Measurements from ENCODE around the gene GOLT1A.

GOLT1A gene

DNA sequence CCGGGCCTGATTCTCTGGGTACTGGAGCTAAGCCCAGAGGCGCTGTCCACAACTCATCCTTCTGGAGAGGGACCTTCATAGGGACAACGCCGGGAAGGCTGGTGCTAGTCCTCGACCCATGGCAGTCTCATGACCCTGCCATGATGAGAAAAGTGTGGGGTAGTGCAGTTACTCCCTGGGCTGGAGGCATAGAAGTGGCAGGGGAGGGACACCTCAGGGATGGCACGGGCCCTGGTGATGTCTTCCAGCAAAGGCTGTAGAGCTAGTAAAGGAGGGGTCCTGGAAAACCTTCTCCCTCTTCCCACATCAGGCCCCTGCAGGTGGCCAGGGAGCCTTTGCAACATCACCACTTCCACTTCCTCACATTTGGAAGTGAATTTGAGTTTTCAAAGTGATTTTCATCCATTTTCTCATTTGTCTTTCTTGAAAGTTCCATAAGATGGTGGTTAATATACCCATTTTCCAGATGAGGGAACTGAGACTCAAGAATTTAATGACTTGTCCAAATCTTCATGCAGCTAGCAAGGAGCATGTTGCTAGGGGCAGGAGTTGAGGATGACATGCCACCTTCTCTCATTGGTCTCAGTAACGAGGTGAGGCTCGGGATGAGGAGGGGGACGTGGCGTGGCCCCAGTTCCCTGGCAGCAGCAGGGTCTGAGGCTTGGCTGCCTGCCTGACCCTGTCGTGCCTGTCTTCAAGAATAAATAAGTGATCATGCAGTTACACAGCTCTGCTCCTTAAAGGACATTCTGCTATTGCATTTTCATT, 3.3 kb upstream of the GOLT1A start:
- DNase-seq: no peak

DNA sequence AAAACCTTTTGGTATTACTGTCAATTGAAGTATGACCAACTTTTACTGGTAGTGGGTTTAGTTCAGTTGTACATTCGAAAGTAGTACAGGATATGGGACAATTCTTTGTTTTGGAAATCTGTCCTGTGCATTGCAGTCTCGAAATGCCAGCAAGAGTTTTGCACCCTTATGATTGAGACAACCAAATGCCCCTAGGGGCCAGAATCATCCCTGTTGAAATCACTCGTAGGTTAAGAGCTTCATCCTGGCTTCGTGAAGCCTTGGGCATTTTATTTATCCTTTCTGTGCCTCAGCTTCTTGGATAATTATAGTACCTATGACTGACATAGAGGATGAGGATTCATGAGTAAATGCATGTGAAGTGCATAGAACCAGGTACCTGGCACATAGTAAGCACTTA, 2.4 kb upstream of the GOLT1A start:
- DNase-seq: no peak

DNA sequence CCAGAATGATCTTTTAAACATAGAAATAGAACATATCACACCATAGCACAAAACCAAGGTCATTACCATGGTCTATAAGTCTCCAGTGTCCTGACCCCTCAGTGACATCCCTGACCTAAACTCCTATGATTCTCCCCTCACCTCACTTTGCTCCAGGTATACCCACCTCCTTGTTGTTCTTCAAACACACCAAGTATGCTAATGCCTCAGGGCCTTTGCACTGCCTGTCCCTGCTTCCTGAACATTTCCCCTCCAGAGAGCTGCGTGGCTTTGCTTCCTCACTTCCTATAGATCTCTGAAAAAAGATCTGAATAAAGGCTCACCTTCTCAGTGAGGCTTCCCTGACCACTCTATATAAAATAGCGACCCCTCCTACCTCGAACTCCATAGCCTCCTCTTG, 1.1 kb downstream of the GOLT1A start:
- DNase-seq: no peak

DNA sequence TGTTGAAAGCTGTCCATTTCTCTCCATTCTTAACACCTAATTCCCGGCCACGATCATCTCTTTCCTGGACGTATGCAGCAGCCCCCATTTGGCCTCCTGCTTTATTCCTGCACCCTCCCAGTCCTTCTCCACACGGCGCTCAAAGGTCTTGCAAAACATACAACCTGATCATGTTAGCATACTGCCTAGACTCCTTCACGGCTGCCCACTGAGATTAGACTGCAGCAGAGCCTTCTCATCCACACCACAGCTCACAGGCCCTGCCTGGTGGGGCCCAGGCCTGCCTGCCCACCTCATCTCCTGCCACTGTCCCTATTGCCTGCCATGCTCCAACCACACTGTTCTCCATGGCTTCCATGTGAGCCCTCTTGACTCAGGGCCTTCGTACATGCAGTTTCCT, 2.7 kb downstream of the GOLT1A start:
- DNase-seq: no peak

DNA sequence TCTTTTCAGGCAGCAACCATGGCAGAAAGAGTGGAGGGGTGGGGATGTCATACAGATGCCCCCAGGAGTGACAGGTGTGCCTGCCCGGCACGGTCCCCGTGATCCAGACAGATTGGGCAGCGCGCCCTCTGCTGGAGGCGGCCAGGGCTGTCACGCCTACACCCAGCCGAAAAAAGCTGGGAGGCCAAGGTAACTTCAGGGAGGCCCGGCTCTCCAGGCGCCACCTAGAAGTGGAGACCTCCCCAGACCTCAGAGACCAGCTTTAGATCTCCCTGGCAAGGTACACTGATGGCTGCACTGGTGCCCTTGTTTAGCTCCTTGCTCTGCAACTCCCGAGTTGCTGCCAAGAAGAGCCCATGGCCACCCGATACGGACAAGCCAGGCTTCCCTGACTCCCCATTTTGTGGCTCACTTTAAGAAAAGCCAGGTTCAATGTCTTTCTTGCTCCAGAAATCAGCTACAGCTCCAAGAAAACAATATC, 6.6 kb downstream of the GOLT1A start:
- DNase-seq: peak; percentile 63

DNA sequence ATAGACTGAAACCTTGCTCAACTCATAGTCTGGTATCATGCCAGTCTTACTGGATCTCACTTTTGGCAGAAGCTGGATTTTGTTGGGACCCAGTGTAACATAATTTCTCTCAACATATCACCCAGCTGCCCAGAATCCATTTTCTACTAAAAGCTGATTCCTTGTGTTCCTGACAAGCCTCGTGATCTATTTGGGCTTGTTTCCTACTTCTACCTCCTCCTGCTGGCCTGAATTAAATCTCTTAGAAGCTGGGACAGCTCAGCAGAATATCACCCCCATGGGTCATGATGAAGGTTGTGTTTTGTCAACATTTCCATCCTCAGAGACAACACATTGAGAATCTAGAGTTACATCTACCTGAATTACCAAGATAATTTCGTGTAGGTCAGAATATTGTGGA, 7.7 kb downstream of the GOLT1A start:
- DNase-seq: no peak

DNA sequence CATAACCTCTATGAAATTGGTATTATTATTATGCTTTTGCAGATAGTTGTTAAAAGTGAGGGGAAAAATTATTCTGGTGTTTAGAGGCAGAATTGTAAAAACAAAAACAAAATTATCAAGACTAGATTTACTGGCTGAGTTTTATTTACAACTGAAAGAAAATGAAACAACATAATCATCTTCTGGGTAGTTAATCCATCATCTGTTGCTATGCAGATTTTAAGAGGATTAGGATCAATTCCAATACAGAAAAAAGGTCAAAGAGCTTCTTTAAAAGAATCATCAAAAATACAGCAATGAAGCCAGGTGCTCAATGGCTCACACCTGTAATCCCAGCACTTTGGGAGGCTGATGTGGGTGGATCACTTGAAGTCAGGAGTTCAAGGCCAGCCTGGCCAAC, 8.3 kb downstream of the GOLT1A start:
- DNase-seq: no peak

DNA sequence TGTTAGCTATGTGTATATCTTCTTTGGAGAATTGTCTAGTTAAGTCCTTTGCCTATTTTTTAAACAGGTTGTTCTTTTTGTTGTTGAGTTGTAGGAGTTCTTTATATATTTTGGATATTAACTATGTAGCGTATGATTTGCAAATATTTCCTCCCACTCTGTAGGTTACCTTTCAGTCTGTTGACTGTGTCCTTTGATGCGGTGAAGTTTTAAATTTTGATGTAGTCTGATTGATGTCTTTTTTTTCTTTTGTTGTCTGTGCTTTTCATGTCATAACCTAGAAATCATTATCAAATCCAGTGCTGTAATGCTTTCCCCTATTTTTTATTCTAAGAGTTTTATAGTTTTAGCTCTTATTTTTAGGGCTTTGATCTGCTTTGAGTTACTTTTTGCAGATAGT, 8.8 kb downstream of the GOLT1A start:
- no peak for DNase-seq

DNA sequence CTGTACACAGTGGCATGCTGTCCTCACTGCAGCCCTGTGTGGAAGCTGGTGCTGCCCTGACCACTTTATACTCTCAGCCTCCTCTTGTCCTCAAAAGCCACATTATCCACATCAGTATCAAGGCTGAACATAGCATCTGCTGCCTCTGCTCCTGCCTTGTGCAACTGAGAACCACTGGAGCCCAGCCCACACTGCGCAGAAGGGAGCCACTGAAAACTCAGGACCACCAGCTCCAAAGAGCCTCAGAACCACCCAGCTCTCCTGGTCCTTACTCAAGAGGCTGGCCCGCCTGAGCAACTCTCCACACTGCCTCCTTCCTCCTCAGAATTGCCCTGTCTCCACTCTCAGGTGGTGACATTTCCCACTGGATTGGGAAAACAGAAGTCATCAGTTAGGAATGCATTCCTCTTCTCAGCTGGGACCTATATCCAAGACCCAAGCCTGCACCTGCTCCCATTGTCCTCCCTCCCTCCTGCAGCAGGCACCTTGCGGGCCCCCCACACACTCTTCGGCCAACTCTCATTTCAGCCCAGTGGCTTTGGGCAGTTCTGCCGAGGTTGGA, 10.5 kb downstream of the GOLT1A start:
- DNase-seq: no peak

DNA sequence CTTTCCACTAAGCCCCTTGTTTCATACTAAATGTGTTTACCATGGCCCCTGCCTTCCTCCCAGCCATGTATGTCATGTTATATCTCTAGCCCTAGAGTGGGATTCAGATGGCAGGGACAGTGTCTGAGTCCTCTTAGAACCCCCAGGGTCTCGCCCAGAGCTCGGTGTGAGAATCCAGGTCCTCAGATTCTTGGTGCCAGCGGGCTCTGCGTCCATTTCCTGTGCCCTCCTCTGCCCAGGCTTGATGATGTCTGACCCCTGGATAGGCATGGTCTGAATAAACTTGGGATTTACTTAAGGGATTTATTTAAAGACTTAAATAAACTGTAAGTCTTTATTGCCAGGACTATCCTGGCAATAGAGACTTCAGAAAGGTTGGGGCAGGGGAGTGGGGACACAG, 11.3 kb downstream of the GOLT1A start:
- no peak for DNase-seq

DNA sequence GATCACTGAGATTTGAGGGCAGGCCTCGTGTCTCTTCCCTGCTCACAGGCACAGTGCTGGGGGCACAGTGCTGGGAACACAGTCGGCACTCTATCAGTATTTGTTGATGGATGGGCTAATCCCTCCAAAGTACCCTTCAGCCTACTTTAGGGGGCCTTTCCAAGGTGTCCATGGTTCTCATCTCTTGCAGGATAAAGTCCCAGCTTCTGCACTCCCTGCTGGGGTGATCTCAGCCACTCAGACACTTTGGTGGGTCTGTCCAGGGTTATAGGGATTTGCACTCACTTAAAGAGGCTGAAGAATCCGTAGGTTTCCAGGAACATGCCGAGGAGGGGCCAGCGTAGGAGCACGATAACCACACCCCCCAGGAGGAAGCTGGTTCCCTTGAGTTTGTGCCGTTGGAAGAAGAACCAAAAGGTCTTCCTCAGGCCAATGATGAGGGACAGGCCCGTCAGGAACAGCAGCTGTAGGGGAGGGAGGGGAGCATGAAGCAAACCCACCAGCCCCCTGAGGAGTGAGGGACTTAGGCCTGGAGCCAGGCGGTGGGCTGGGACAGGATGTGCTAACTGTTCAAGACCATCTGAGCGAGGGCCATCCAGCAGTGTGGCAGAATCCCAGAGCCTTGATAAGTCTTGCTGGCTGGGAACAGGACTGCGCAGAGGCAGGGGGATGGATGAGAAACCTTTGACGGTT, 12.3 kb downstream of the GOLT1A start:
- DNase-seq: no peak

DNA sequence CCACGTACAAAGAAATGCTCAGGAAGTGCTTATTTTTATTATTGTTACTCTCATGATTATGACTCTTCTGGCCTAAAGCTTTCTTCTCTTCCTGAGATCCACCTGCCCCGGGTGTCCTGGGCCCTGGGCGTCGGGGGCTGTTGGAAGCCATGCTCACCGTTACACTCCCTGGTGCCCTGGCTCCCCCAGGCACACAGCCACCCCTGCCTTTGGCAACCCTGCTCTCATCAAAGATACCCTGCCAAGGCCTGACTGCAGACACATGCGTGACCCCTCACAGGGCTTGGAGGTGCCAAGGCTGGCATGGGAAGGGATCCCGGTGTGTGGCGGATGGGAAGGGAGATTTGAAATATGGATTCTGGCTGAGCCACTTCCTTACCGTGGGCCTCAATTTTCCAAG, 14.2 kb downstream of the GOLT1A start:
- no peak for DNase-seq

DNA sequence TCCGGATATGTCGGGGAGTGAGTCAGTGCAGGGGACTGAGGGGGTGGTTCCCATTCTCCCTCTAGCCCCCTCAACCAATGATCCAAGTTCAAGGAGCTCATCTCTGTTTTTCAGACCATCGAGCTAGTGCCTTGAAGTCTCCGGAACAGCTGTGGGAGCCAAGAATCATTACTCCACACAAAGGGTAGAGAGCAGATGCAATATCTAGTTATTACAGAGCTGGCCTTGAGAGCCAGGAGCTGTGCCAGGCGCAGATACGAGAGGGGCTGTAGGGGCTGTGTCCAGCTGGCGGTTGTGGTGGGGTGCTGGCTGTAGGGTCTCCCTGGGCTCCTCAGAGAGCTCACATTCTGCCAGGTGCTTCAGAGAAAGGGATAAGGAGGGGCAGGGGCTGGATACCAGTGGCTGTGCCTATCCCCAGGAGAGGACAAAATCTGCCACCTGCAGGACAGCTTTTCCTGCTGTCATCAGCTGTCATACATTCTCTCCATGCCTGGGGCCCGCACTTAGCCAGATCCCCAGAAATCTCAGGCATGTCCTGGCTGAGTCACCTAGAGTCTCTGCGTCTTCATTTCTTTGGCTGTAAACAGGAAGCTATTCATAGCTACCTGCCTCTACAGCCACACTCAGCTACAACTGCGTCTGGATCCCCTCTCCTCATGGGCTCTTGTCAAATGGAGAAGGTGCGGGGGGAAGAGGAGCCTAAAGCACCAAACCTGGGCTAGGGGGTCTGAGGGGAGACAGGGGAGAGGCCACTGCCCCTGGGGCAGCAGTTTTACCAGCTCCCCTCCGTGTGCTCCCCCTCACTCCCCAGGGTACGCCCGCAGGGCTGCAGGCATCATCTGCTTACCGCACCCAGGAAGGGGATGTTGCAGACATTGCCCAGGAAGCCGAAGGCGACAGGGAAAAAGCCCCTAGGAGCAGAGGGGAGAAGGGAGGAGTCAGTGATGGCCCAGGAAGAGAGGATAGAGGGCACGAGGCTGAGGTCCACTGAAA, 15.1 kb downstream of the GOLT1A start:
- no peak for DNase-seq

DNA sequence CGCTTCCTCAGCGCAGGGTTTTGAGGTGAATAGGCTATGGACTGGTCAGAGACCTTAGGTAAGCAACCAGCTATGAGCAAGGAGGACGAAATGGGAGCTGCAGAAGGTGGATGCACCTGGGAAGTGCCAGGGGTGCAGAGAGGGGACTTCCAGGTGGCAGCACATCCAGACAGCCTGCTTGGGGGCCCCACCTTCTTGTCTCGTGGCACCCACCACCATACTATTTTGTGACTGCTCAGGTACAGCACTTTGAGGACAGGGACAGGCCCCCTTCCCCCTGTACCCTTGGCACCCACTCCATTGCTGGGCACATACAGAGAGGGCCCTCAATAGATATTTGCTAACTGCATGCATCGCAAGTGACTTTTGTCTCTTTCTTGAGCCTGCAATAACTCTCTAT, 16.7 kb downstream of the GOLT1A start:
- no peak for DNase-seq

DNA sequence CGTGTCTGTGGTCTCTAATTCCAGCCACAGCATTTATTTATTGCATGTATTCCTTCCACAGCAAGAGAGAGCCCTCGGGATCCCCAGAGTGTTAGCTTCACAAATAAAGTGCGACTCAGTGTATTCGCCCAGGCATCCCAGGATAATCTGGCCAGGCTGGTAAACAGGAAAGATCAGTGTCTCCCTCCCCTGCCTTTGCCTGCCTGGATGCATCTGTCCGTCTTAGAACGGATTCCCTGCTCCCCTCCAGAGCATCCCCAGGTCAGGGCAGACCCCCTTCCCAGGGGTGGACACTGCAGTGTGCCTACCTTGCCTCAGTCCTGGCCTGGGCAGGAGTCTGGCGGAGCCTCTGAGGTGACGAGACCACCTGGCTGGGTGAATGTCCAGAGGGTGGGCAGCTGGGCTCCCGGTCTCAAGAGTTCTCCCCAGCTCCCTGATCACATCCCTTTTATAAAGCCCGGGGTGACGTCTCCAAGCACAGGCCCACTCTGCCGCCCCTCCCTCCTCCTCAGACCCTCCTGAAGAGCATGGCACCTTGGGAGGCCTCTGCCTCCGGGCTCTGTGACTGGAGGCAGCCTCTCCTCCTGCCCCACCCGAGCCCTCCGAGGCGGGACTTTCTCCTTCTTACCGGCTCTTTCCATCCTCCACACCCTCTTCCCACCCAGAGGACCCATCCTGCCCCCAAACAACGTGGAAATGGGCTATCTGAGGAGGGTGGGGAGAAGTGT, 17.6 kb downstream of the GOLT1A start, which contains the start of gene KISS1:
Gene KISS1, minus strand, starts transcription at position 424 of the 728 bp plus-strand sequence. CDS start 3,615 bp downstream, outside the sequence.
- no peak for DNase-seq

DNA sequence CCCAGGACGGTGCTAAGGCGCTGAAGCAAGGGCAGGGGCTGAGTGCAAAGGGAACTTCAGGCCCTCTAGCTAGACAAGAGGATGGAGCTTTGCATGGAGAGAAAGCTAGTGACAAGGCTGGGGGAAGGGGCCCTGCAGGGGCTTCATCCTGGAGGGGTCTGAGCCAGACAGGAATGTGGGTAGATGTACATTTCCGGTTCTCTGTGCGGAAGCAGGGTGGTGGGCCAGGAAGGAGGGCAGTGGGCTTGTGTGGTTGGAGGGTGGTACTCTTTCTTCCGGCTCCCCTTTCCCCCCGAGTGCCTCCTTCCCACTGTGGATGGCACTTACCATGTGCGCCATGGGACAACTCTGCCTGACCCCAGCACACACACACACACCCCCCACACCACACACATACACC, 19.0 kb downstream of the GOLT1A start:
- DNase-seq: no peak

DNA sequence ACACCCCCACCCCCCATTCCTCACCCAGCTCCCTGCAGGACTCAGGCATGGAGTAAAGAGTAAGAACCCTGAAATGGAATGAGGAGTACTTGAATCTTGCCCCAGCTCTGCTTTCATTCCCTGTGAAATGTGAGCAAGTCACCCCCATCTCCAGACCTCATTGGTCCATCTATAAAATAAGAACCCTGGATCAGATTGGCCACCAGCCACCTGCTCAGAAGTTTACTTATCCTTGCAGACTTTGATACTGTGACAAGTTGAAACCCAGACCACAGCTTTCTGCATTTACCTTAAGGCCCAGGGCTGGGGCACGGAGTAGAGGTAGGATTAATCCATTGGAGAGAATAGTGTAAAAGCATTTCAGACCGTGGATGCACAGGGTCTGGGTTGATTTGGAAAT, 19.7 kb downstream of the GOLT1A start:
- DNase-seq: no peak

DNA sequence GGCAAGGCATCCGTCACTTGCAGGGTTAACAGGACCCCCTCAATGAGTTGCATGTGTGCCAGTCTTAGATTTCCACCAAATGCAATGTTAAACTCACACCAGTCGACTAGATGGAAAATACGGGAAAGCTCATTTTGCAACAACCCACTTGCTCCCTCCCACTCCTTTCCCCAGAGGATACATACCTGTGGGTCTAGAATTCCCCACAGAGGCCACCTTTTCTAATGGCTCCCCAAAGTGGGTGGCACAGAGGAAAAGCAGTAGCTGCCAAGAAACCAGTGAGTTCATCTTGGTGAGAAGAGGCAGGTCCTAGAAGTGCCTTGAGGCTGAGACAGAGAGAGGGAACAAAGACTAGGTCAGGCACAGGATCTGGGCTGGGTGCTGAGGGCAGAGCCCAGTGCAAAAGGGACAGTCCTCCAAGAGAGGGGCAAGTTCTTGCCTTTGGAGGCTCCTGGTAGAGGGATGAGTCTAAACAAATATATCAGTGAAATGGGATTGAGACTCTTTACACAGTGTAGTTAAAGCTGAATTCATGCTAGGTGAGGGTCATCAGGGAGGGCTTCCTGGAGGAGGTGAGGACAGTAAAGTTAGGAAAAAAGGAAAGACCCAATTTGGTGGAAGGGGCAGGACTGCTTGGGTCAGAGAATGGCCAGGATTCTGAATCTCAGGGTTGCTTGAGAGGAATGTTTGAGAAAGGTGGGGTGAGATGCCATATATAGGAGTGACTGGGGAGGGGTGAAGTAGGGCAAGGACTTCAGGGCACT, 21.0 kb downstream of the GOLT1A start:
- no peak for DNase-seq

DNA sequence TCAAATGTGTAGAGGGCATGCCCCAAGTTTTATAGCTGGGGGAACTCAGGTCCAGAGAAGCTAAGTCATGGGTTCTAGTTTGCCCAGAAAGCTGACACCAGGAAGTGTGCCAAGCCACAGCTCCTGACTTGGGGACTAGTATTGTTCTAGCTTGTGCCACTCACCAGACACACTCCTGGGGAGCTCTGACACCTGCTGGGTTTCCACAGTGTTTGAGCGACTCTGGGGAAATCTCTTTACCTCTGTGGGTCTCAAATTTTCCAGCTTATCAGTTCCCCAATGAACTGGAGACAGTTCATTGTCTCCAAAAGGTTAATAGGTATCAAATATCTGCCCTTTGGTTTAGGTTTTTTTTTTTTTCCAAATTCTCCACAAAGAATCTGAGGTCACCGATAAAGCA, 21.7 kb downstream of the GOLT1A start:
- no peak for DNase-seq

DNA sequence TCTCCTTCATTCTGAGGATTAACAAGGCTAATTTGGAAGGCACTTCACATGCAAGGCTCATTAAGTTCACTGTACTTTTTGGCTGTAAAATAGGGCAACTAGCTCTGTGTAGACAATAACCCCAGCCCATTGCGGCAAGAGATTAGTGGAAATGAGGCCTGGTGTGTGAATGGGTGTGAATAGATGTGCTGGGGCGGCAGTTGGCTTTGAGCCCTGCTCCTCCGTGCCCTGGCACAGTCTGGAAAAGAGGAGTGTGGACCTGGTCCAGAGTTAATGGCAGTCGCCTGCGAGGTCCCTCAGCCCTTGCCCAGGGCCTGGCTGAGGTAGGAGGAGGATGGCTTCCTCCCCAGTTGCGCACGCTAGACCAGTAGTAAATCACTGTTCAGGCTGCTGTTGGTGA, 22.3 kb downstream of the GOLT1A start:
- DNase-seq: no peak
